HUES64 (cell line): ENCODE results near the gene FCHSD2.

ENCODE experiments used
- H3K27ac ChIP-seq: 2 replicates; pipeline ENCODE4 v1.7.0; 2013; ENCODE audit warnings: low read depth, low read length, inconsistent platforms
- H3K27me3 ChIP-seq: 2 replicates; pipeline ENCODE4 v1.6.1; 2013; ENCODE audit warnings: mild to moderate bottlenecking, low read length; ENCODE audit not compliant: insufficient read depth
- H3K36me3 ChIP-seq: 2 replicates; pipeline ENCODE4 v1.6.1; 2013; ENCODE audit warnings: mild to moderate bottlenecking, low read length; ENCODE audit not compliant: insufficient read depth
- H3K4me1 ChIP-seq: 2 replicates; pipeline ENCODE4 v1.6.1; 2013; ENCODE audit warnings: mild to moderate bottlenecking, low read length, moderate library complexity; ENCODE audit not compliant: insufficient read depth
- H3K4me3 ChIP-seq: 2 replicates; pipeline ENCODE4 v1.5.1; 2013; ENCODE audit warnings: mild to moderate bottlenecking, low read length, moderate library complexity
- H3K9ac ChIP-seq: 2 replicates; pipeline ENCODE4 v1.6.1; 2013; ENCODE audit warnings: mild to moderate bottlenecking, low read depth, low read length
- H3K9me3 ChIP-seq: 2 replicates; pipeline ENCODE4 v1.6.1; 2013; ENCODE audit warnings: low read depth, low read length; ENCODE audit not compliant: insufficient read depth
- WGBS: fragments of 150-250, 120-280 bp; methylation state at CpG from one replicate; pipeline ENCODE4 v1.1.7; 2013; ENCODE audit warnings: missing lambda C conversion rate; 5-methylcytosine and 5-hydroxymethylcytosine counted together

FCHSD2 gene

GRCh38 chr11:72937439-72937838 lies 204.7 kb downstream of the FCHSD2 start:
- no peaks in the 10 kb centered on the region for H3K27me3 ChIP-seq
- 96% methylated on average over 4 of the region's 4 CpGs for WGBS
- H3K9me3 ChIP-seq: no peaks in the 10 kb centered on the region
- H3K27ac ChIP-seq: no peak overlapping the region
- H3K4me1 ChIP-seq: no peaks in the 10 kb centered on the region
- H3K4me3 ChIP-seq: no peak overlapping the region
- H3K36me3 ChIP-seq: no peaks in the 10 kb centered on the region
- no peak overlapping the region for H3K9ac ChIP-seq

- no peak overlapping the region for H3K4me3 ChIP-seq
- no peak overlapping the region for H3K9ac ChIP-seq
- no peak overlapping the region for H3K27ac ChIP-seq
- H3K9me3 ChIP-seq: no peaks in the 10 kb centered on the region
- no peaks in the 10 kb centered on the region for H3K36me3 ChIP-seq
- no peaks in the 10 kb centered on the region for H3K27me3 ChIP-seq
- no peaks in the 10 kb centered on the region for H3K4me1 ChIP-seq
These were observed 206.4 kb downstream of the FCHSD2 start for GRCh38 chr11:72935700-72936099.

GRCh38 chr11:72932132-72932570 lies 210.0 kb downstream of the FCHSD2 start:
- Histone ChIP-seq H3K27ac (no peak overlapping the region), H3K9ac (no peak overlapping the region), H3K36me3 (no peaks in the 10 kb centered on the region), H3K27me3 (no peaks in the 10 kb centered on the region), H3K4me3 (no peak overlapping the region), H3K9me3 (no peaks in the 10 kb centered on the region), H3K4me1 (peaks cover 10% of the 10 kb centered on the region)
- 95% methylated on average over 1 of the region's 1 CpG for WGBS

- H3K4me3 ChIP-seq: no peak overlapping the region
- no peaks in the 10 kb centered on the region for H3K9me3 ChIP-seq
- H3K4me1 ChIP-seq: peaks cover 10% of the 10 kb centered on the region
- WGBS: 47% methylated on average over 2 of the region's 2 CpGs
- no peak overlapping the region for H3K27ac ChIP-seq
- no peak overlapping the region; the same call in 1 of the 2 replicates for H3K9ac ChIP-seq
- H3K36me3 ChIP-seq: no peaks in the 10 kb centered on the region
- no peaks in the 10 kb centered on the region for H3K27me3 ChIP-seq
These were observed 212.1 kb downstream of the FCHSD2 start for GRCh38 chr11:72930008-72930407.

GRCh38 chr11:72929256-72929655 lies 212.9 kb downstream of the FCHSD2 start:
- Histone ChIP-seq H3K27ac (no peak overlapping the region), H3K36me3 (no peaks in the 10 kb centered on the region), H3K4me3 (no peak overlapping the region), H3K4me1 (peaks cover 10% of the 10 kb centered on the region), H3K27me3 (no peaks in the 10 kb centered on the region), H3K9ac (no peak overlapping the region), H3K9me3 (no peaks in the 10 kb centered on the region)
- 91% methylated on average over 1 of the region's 1 CpG for WGBS

GRCh38 chr11:72927380-72927779 lies 214.7 kb downstream of the FCHSD2 start:
- peaks cover 10% of the 10 kb centered on the region for H3K4me1 ChIP-seq
- H3K4me3 ChIP-seq: no peak overlapping the region
- no peak overlapping the region for H3K9ac ChIP-seq
- H3K36me3 ChIP-seq: no peaks in the 10 kb centered on the region
- H3K27me3 ChIP-seq: no peaks in the 10 kb centered on the region
- no peaks in the 10 kb centered on the region for H3K9me3 ChIP-seq
- no peak overlapping the region for H3K27ac ChIP-seq

GRCh38 chr11:72926076-72926475 lies 216.0 kb downstream of the FCHSD2 start:
- H3K36me3 ChIP-seq: no peaks in the 10 kb centered on the region
- H3K9me3 ChIP-seq: no peaks in the 10 kb centered on the region
- no peak overlapping the region for H3K9ac ChIP-seq
- peaks cover 10% of the 10 kb centered on the region for H3K4me1 ChIP-seq
- H3K4me3 ChIP-seq: no peak overlapping the region
- H3K27ac ChIP-seq: no peak overlapping the region
- H3K27me3 ChIP-seq: no peaks in the 10 kb centered on the region
- WGBS: 91% methylated on average over 1 of the region's 1 CpG

- Histone ChIP-seq H3K9me3 (no peaks in the 10 kb centered on the region), H3K36me3 (no peaks in the 10 kb centered on the region), H3K9ac (no peak overlapping the region), H3K27me3 (no peaks in the 10 kb centered on the region), H3K4me1 (peaks cover 10% of the 10 kb centered on the region), H3K27ac (no peak overlapping the region), H3K4me3 (no peak overlapping the region)
- 90% methylated on average over 9 of the region's 9 CpGs for WGBS
These were observed 216.5 kb downstream of the FCHSD2 start for GRCh38 chr11:72925656-72926055.

GRCh38 chr11:72924568-72925190 lies 217.4 kb downstream of the FCHSD2 start:
- Histone ChIP-seq H3K27me3 (no peaks in the 10 kb centered on the region), H3K4me1 (peaks cover 4% of the 10 kb centered on the region; the same call in 1 of the 2 replicates), H3K27ac (no peak overlapping the region), H3K36me3 (no peaks in the 10 kb centered on the region), H3K4me3 (no peak overlapping the region), H3K9ac (no peak overlapping the region), H3K9me3 (no peaks in the 10 kb centered on the region)
- WGBS: no CpG with 5 or more reads among the region's 1 CpG

GRCh38 chr11:72921028-72921716 lies 220.9 kb downstream of the FCHSD2 start:
- Histone ChIP-seq H3K4me1 (no peaks in the 10 kb centered on the region), H3K4me3 (no peak overlapping the region), H3K9me3 (no peaks in the 10 kb centered on the region), H3K9ac (no peak overlapping the region), H3K36me3 (no peaks in the 10 kb centered on the region), H3K27ac (no peak overlapping the region), H3K27me3 (no peaks in the 10 kb centered on the region)
- WGBS: 93% methylated on average over 4 of the region's 5 CpGs

GRCh38 chr11:72920001-72920400 lies 222.1 kb downstream of the FCHSD2 start:
- Histone ChIP-seq H3K9me3 (no peaks in the 10 kb centered on the region), H3K27ac (no peak overlapping the region), H3K9ac (no peak overlapping the region), H3K4me3 (no peak overlapping the region), H3K4me1 (no peaks in the 10 kb centered on the region), H3K27me3 (no peaks in the 10 kb centered on the region), H3K36me3 (no peaks in the 10 kb centered on the region)

GRCh38 chr11:72918851-72919250 lies 223.3 kb downstream of the FCHSD2 start:
- Histone ChIP-seq H3K27me3 (no peaks in the 10 kb centered on the region), H3K36me3 (no peaks in the 10 kb centered on the region), H3K9ac (no peak overlapping the region), H3K4me1 (no peaks in the 10 kb centered on the region), H3K4me3 (no peak overlapping the region), H3K9me3 (no peaks in the 10 kb centered on the region), H3K27ac (no peak overlapping the region)
